PFSK-1 (cell line): ENCODE data around the gene KCNG4.

ENCODE experiments used
- FOXP2 ChIP-seq: optimal IDR thresholded peaks from 2 replicates; pipeline ENCODE3; 2011; ENCODE audit warnings: borderline replicate concordance, control low read depth, inconsistent platforms; ENCODE audit not compliant: insufficient read depth; ENCODE audit errors: extremely low read length, extremely low read depth
- POLR2AphosphoS5 ChIP-seq: IDR thresholded peaks from 2 replicates; pipeline ENCODE4 v1.6.1; 2012; ENCODE audit warnings: low read depth, mild to moderate bottlenecking, control low read depth, low read length, moderate library complexity
- SIN3A ChIP-seq: IDR thresholded peaks from 2 replicates; pipeline ENCODE4 v1.6.1; 2012; ENCODE audit warnings: mild to moderate bottlenecking, low read length, moderate library complexity, borderline replicate concordance; ENCODE audit not compliant: insufficient read depth
- TAF1 ChIP-seq: IDR thresholded peaks from 2 replicates; pipeline ENCODE4 v1.6.1; 2012; ENCODE audit warnings: low read length, control low read depth, borderline replicate concordance; ENCODE audit not compliant: insufficient read depth
- TF ChIP-seq, protein P1 (sequence below), 2 experiments: IDR thresholded peaks; 2 replicates each; pipeline versions ENCODE4 v1.6.1 to v1.8.0; 2011 to 2012; ENCODE audit warnings: low read depth in 2 of 2, low read length in 2 of 2, control low read depth in 1 of 2, inconsistent platforms in 1 of 2, mild to moderate bottlenecking in 1 of 2, moderate library complexity in 1 of 2; ENCODE audit not compliant: insufficient read depth in 1 of 2

Gene KCNG4

DNA sequence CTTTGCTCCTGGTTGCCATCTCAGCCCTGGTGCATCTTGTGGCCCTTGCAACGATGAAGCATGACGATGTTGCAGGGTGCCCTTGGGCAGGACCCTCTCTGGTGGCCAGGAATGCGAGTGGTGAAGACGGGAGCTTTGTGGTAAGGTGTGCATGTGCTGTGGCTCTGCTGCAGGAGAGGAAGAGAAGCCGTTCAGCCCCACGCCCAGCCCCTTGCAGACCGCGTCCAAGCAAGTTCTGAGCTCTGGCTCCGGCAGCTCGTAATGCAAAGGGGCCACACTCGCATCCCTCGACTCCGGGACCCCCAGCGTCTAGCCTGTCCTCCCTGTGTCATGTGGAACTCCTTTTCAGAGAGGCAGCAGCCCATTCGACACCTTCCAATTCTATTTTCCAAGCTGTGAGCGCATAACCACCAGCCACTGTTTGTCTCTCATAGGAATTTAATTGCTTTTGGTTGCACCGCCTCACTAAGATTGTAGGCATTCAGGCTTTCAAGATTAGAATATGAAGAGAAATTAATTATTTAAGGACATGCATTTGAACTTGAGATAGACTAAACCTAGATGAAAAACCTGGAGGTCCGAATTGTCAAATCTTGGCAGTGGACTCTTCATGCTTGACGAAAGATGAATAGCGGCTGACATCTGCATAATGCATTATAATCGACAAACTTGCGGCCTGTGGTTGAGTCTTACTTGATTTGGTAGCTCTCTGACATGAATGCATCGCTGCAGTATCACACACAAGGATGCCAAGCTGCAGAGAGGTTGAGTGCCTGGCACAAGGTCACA, 21.1 kb upstream of the KCNG4 start:
- TF ChIP-seq SIN3A (no peak), POLR2AphosphoS5 (no peak), TAF1 (no peak), FOXP2 (no peak)
- TF ChIP-seq, protein P1, sequence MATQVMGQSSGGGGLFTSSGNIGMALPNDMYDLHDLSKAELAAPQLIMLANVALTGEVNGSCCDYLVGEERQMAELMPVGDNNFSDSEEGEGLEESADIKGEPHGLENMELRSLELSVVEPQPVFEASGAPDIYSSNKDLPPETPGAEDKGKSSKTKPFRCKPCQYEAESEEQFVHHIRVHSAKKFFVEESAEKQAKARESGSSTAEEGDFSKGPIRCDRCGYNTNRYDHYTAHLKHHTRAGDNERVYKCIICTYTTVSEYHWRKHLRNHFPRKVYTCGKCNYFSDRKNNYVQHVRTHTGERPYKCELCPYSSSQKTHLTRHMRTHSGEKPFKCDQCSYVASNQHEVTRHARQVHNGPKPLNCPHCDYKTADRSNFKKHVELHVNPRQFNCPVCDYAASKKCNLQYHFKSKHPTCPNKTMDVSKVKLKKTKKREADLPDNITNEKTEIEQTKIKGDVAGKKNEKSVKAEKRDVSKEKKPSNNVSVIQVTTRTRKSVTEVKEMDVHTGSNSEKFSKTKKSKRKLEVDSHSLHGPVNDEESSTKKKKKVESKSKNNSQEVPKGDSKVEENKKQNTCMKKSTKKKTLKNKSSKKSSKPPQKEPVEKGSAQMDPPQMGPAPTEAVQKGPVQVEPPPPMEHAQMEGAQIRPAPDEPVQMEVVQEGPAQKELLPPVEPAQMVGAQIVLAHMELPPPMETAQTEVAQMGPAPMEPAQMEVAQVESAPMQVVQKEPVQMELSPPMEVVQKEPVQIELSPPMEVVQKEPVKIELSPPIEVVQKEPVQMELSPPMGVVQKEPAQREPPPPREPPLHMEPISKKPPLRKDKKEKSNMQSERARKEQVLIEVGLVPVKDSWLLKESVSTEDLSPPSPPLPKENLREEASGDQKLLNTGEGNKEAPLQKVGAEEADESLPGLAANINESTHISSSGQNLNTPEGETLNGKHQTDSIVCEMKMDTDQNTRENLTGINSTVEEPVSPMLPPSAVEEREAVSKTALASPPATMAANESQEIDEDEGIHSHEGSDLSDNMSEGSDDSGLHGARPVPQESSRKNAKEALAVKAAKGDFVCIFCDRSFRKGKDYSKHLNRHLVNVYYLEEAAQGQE (IDR thresholded peaks at IDR 0.05; ENCODE audit: insufficient read depth in 1 of 2, low read depth in 2 of 2, low read length in 2 of 2), result no peak

DNA sequence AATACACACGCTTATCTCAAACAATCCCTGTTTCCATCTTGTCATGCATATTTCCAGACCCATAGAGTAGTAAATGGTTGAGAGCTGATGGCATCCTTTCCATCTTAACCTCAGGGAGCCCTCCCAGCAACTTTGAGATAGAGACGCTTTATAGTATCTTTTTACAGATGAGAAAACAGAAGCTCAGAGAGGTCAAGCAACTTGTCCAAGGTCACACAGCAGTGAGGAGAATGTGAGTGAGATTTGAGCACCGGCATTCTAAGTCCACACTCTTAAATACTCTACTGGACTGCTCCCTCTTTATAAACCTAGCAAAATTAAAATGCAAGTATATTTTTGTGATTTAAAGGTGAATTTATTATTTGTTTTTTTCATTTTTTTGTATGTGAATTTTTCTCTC, 19.9 kb upstream of the KCNG4 start:
- no peak for TF ChIP-seq FOXP2
- TF ChIP-seq, protein P1 (IDR thresholded peaks at IDR 0.05; ENCODE audit: insufficient read depth in 1 of 2, low read depth in 2 of 2, low read length in 2 of 2), result no peak
- TF ChIP-seq TAF1, result no peak
- no peak for TF ChIP-seq POLR2AphosphoS5
- no peak for TF ChIP-seq SIN3A

DNA sequence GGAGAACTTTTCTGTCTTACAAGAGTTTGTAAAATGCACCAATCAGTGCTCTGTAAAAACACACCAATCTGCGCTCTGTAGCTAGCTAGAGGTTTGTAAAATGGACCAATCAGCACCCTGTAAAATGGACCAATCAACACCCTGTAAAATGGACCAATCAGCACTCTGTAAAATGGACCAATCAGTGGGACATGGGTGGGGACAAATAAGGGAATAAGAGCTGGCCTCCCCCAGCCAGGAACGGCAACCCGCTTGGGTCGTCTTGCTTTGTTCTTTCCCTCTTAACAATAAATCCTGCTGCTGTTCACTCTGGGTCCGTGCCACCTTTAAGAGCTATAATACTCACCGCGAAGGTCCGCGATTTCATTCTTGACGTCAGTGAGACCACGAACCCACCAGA, 18.5 kb upstream of the KCNG4 start:
- TF ChIP-seq, protein P1 (IDR thresholded peaks at IDR 0.05; ENCODE audit: insufficient read depth in 1 of 2, low read depth in 2 of 2, low read length in 2 of 2), result no peak
- no peak for TF ChIP-seq SIN3A
- no peak for TF ChIP-seq FOXP2
- TF ChIP-seq POLR2AphosphoS5, result no peak
- no peak for TF ChIP-seq TAF1

DNA sequence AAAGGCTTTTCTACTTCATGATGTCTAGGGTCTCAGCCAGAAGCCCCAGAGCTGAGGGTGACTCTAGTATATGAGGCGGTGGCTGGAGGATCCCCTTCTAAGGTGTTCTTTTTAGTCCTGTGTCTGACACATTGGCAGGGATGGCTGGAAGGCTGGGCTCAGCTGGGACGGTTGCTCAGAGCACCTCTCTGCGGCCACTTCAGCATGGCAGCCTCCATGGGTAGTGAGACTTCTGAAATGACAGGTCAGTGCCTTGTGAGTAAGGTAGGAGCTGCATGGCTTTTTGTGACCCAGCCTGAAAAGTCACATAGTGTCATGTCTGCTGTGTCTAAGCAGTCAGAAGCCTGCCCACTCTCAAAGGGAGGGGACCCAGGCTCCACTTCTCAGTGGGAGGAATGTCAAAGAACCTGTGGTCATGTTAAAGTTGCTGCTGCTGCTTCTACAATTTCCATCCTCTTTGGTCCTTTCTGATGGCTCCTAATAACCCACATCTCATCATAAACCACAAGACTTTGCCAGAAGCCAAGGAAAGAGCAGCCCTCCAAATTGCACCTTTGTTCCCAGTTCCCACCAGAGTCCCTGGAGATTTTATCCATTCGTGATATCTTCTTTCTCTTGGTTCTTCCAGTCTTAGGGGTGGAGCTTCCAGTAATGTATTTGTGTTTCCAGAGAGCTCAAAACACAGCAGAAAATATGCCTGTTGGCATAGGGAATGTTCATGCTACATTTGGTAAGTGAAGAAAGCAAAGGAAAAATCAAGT, 15.4 kb upstream of the KCNG4 start:
- TF ChIP-seq FOXP2, result no peak
- no peak for TF ChIP-seq SIN3A

DNA sequence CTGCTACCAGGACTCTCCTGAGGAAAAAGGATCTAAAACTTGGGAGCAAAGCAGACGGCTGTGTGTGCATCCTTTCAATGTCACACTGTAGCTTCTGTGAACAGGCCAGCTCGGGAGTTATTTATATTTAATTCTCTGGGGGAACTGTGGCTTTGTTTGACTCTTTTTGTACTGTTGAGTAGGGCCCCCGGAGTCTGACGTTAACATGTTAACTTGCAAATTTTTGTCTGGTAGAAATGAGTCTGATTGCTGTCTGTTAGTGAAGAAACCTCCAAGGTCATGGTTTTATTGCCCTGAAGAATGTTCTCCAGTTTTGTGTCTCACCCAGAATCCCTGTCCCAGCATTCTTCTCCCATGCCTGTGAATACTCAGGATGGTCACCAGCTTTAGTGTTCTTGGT, 14.2 kb upstream of the KCNG4 start:
- TF ChIP-seq TAF1 (no peak), POLR2AphosphoS5 (no peak), FOXP2 (no peak), SIN3A (no peak)
- TF ChIP-seq, protein P1 (IDR thresholded peaks at IDR 0.05; ENCODE audit: insufficient read depth in 1 of 2, low read depth in 2 of 2, low read length in 2 of 2), result no peak
